CD4-positive, alpha-beta T cell treated with Interleukin-6 at 100 ng/mL for 8 hours (primary cell): Measurements from ENCODE around the gene PPP1R1B.

ENCODE experiments used
- DNase-seq: peaks from one replicate; pipeline ENCODE4 v3.0.0-alpha.2; 2020; ENCODE audit warnings: mixed read lengths, low spot score

PPP1R1B gene

DNA sequence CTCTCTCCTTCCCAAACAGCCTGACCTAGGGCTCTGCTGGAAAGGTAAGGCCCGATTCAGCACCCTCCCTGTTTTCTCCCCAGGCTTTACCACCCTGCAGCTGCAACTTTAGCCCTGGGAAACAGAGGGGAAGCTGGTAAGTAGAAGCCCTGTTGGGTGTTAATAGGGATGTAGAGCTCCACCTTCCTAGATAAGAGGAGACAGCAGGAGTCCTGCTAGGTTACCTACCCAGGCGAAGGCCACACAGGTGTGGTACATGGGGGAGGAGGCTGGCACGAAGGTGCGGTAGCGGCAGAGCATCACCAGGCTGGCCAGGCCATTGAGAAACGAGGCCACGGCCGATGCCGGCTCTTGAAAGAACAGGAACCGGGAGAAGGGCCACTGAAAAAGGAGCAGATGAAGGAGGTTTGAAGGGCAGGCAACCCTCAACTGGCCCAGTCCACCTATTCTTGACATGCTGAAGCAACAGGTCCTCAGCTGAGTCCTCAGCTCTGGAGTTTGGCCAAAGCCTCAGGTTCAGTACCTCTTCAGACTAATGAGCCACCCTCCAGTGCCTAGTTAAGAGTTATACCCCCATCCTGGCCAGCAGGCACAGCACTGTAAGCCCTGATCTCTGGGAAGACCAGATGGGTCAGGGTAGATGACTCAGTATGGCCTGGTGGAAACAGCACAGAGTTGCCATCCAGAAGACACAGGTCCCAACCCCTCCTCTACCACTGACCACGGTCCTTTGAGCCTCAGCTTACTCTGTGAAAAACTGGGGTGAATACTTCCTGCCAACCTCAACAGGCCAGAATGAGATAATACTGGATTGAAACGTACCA, 57.8 kb downstream of the PPP1R1B start:
- no peak for DNase-seq
